ENCODE measurements around the gene PGA3. TPM values are rescaled to one million over a fixed set of nuclear protein-coding genes. Genes with fewer than 3 reads are reported as not detected.
"Not testable (repeated sequence)": the region's sequence is repeated elsewhere in the genome, so short reads cannot be mapped to it uniquely, and the experiment has no call there.

PGA3 gene
- not detected in 2 replicates for total RNA-seq (2014; rRNA removed; shearing (Covaris generic))
- total RNA-seq (2022) = not detected in 2 replicates
- not detected for Bru-seq, nascent RNA
- BruChase-seq, experiment 1, labeled RNA remaining after a 6-hour chase = not detected
- not detected for BruChase-seq, experiment 2, labeled RNA remaining after a 2-hour chase
- long read RNA-seq = 0 reads

DNA sequence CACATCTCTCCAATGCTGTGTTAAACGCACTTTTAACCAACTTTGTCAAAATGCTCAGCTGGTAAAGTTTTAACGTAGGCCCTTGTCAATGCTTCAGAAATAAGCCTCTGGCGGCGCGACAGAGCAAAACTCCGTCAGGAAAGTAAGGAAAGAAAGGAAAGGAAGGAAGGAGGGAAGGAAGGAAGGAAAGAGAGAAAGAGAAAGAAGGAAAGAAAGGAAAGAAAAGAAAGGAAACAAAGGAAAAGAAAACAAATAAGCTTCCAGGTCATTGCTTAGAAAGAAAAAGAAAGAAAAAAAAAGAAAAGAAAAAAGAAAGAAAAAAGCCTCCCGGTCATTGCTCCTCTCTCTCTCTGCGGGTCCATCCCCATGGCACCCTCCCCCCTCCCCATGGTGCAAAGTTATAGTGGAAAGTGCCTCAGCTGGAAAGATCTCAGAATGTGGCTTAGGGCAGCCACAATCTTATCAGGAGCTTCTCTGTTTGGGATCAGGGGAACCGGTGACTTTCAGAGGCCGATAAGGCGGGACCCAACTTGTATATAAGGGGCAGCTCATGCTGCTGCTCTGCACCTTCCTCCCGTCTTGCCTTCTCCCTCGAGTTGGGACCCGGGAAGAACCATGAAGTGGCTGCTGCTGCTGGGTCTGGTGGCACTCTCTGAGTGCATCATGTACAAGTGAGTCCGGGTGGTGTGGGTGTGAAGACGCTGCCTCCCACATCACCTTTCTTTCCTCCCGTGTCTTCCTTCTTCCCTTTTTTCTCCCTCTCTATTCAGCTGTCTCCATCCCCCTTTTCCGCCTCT is at the start of gene PGA3:
TSS of gene PGA3 (plus strand) at position 566 of the 797 bp plus-strand sequence. CDS start at position 616, 50 bp downstream.
- H3K4me1 ChIP-seq (ENCODE audit: insufficient read depth, low read length, poor library complexity, severe bottlenecking); CTCF ChIA-PET (ENCODE audit: unreplicated experiment); DNase-seq (ENCODE audit: low spot score); H3K9me3 ChIP-seq (ENCODE audit: low read length); H3K79me2 ChIP-seq (ENCODE audit: insufficient read depth, low read depth, low read length); H3K36me3 ChIP-seq (ENCODE audit: insufficient read depth, low read length); BruUV-seq (replicated peaks); POLR2A ChIA-PET; H3K4me2 ChIP-seq (ENCODE audit: low read length); H3K9me2 ChIP-seq (ENCODE audit: insufficient read depth, low read length); H4K20me1 ChIP-seq (ENCODE audit: insufficient read depth, low read length); intact Hi-C loops (cut with micrococcal nuclease; ENCODE audit: unreplicated experiment); H3K27ac ChIP-seq (ENCODE audit: low read depth, low read length, poor library complexity, severe bottlenecking); H3K4me3 ChIP-seq (ENCODE audit: low read depth, low read length, poor library complexity, severe bottlenecking); H2AFZ ChIP-seq (ENCODE audit: low read length): not testable (repeated sequence)

- ChIA-PET CTCF (ENCODE audit: unreplicated experiment) (no interaction called here), POLR2A (no interaction called here)
- Histone ChIP-seq H3K4me3 (ENCODE audit: low read depth, low read length, poor library complexity, severe bottlenecking) (no peak overlapping the region), H3K36me3 (ENCODE audit: insufficient read depth, low read length) (peaks cover 14% of the 10 kb centered on the region), H3K9me2 (ENCODE audit: insufficient read depth, low read length) (no peaks in the 10 kb centered on the region), H3K9me3 (ENCODE audit: low read length) (peaks cover 32% of the 10 kb centered on the region), H4K20me1 (ENCODE audit: insufficient read depth, low read length) (no peaks in the 10 kb centered on the region), H2AFZ (ENCODE audit: low read length) (no peak overlapping the region), H3K4me1 (ENCODE audit: insufficient read depth, low read length, poor library complexity, severe bottlenecking) (peaks cover 2% of the 10 kb centered on the region), H3K79me2 (ENCODE audit: insufficient read depth, low read depth, low read length) (peaks cover 8% of the 10 kb centered on the region; the same call in 1 of the 2 replicates), H3K27ac (ENCODE audit: low read depth, low read length, poor library complexity, severe bottlenecking) (no peak overlapping the region), H3K4me2 (ENCODE audit: low read length) (no peak overlapping the region)
- BruUV-seq (replicated peaks) = no TSS peak
- intact Hi-C loops (cut with micrococcal nuclease; ENCODE audit: unreplicated experiment) = no loop called here
- TF ChIP-seq CTCF (conservative IDR thresholded peaks at IDR 0.05; ENCODE audit: low read length) (no peak), EZH2phosphoT487 (IDR thresholded peaks at IDR 0.05; ENCODE audit: borderline replicate concordance, low read depth, low read length) (no peak)
- DNase-seq (ENCODE audit: low spot score) = no peak
Measured at GRCh38 chr11:61153593-61154095, 49.7 kb upstream of the PGA3 start.

DNA sequence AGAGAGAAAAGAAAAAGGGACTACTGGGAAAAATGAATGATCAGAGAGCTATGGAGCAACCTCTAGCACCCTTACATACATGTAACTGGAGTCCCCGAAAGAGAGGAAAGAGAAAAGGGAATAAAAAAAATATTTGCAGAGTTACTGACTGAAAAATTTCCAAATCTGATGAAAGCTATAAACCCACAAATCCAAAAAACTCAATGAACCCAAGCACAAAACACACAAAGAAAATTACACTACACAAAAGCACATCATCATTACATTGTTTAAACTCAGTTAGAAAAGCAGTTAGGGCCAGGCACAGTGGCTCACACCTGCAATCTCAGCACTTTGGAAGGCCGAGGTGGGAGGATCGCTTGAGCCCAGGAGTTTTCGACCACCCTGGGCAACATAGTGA is 48.8 kb upstream of the PGA3 start:
- POLR2A ChIA-PET = interaction anchor here (0.6 kb wide), 1 partner anchor 119 kb away, joined by 3 read pairs; no protein-coding TSS in a partner anchor
- H4K20me1 ChIP-seq (ENCODE audit: insufficient read depth, low read length) = no peaks in the 10 kb centered on the region
- CTCF ChIA-PET (ENCODE audit: unreplicated experiment) = no interaction called here
- peaks cover 32% of the 10 kb centered on the region for H3K9me3 ChIP-seq (ENCODE audit: low read length)
- BruUV-seq (replicated peaks) = no TSS peak
- no peak for DNase-seq (ENCODE audit: low spot score)
- no peak overlapping the region for H2AFZ ChIP-seq (ENCODE audit: low read length)
- no peak for TF ChIP-seq CTCF (conservative IDR thresholded peaks at IDR 0.05; ENCODE audit: low read length)
- no peak for TF ChIP-seq EZH2phosphoT487 (IDR thresholded peaks at IDR 0.05; ENCODE audit: borderline replicate concordance, low read depth, low read length)
- peaks cover 9% of the 10 kb centered on the region for H3K4me1 ChIP-seq (ENCODE audit: insufficient read depth, low read length, poor library complexity, severe bottlenecking)
- intact Hi-C loops (cut with micrococcal nuclease; ENCODE audit: unreplicated experiment) = no loop called here
- no peak overlapping the region for H3K27ac ChIP-seq (ENCODE audit: low read depth, low read length, poor library complexity, severe bottlenecking)
- H3K4me3 ChIP-seq (ENCODE audit: low read depth, low read length, poor library complexity, severe bottlenecking) = no peak overlapping the region
- no peak overlapping the region for H3K4me2 ChIP-seq (ENCODE audit: low read length)
- peaks cover 14% of the 10 kb centered on the region for H3K36me3 ChIP-seq (ENCODE audit: insufficient read depth, low read length)
- H3K9me2 ChIP-seq (ENCODE audit: insufficient read depth, low read length) = no peaks in the 10 kb centered on the region
- H3K79me2 ChIP-seq (ENCODE audit: insufficient read depth, low read depth, low read length) = peaks cover 16% of the 10 kb centered on the region; the same call in 1 of the 2 replicates

All from OCI-LY7 (cell line).